ENCODE data around the gene ZNF888. TPM values are rescaled to one million over a fixed set of nuclear protein-coding genes. Genes with fewer than 3 reads are reported as not detected.

The ZNF888 gene
- total and polyA plus RNA-seq, 2 donors (not counting 1 experiment from before 2014, with no cell fraction given): 2.7 to 15.6 TPM

GRCh38 chr19:52957591-52957990 is 34.4 kb upstream of the ZNF888 start:
- WGBS (ENCODE audit: insufficient coverage): 97% methylated on average over 5 of the region's 8 CpGs
- intact Hi-C loops (cut with micrococcal nuclease): no loop called here
- peaks cover 31 to 74% of the 10 kb centered on the region in 2 experiments for H3K36me3 ChIP-seq (replicated peaks in 1 of 2; ENCODE audit: control extremely low read depth in 1 of 2, control insufficient read depth in 1 of 2, extremely low read depth in 1 of 2, insufficient read depth in 2 of 2, low read length in 1 of 2)
- TF ChIP-seq EZH2 (IDR thresholded peaks at IDR 0.05; ENCODE audit: borderline replicate concordance, insufficient read depth, low read depth, low read length, poor library complexity, severe bottlenecking) (no peak), CTCF (IDR thresholded peaks at IDR 0.05) (no peak)
- Mint-ChIP-seq H3K27ac (no peak overlapping the region), H3K27me3 (no peaks in the 10 kb centered on the region), H3K9me3 (ENCODE audit: insufficient read depth) (peaks cover 22% of the 10 kb centered on the region), H3K4me1 (peaks cover 20% of the 10 kb centered on the region), H3K4me3 (no peak overlapping the region)
- H3K4me2 ChIP-seq (replicated peaks; ENCODE audit: low read depth, low read length, poor library complexity, severe bottlenecking): no peak overlapping the region
- H3K27ac ChIP-seq (ENCODE audit: low read length in 2 of 2): no peak overlapping the region
- H3K27me3 ChIP-seq (replicated peaks in 1 of 4; ENCODE audit: control extremely low read depth in 1 of 4, control insufficient read depth in 3 of 4, insufficient read depth in 4 of 4, low read length in 3 of 4): no peaks in the 10 kb centered on the region
- no peak for ATAC-seq (ENCODE audit: low read depth)
- CTCF ChIA-PET: interaction anchor here (1.0 to 1.2 kb wide), 2 partner anchors 11 to 16 kb away, joined by 3 read pairs; no protein-coding TSS in a partner anchor
- H3K4me1 ChIP-seq (ENCODE audit: control insufficient read depth in 2 of 2, insufficient read depth in 2 of 2, low read length in 2 of 2): peaks cover 9 to 12% of the 10 kb centered on the region in 2 donors
- DNase-seq: no peak
- H3K9ac ChIP-seq (ENCODE audit: low read length): no peak overlapping the region
- POLR2A ChIA-PET: no interaction called here
- H3K79me2 ChIP-seq (ENCODE audit: control insufficient read depth, insufficient read depth, low read length): peaks cover 50% of the 10 kb centered on the region
- H3K4me3 ChIP-seq (ENCODE audit: control extremely low read depth in 1 of 5, extremely low read depth in 1 of 5, insufficient read depth in 1 of 5, low read depth in 2 of 5, low read length in 4 of 5): no peak overlapping the region
- H2AFZ ChIP-seq (ENCODE audit: insufficient read depth, low read depth, low read length, poor library complexity, severe bottlenecking): no peak overlapping the region
- peaks cover 12 to 81% (median 71%) of the 10 kb centered on the region in 3 donors for H3K9me3 ChIP-seq (ENCODE audit: control extremely low read depth in 1 of 3, control insufficient read depth in 2 of 3, insufficient read depth in 1 of 3, low read length in 2 of 3)
- H4K20me1 ChIP-seq (ENCODE audit: control insufficient read depth, insufficient read depth, low read length, poor library complexity, severe bottlenecking): peaks cover 10% of the 10 kb centered on the region

GRCh38 chr19:52956917-52957316 is 33.7 kb upstream of the ZNF888 start:
- DNase-seq (no peak), ATAC-seq (ENCODE audit: low read depth) (no peak)
- H2AFZ ChIP-seq (ENCODE audit: insufficient read depth, low read depth, low read length, poor library complexity, severe bottlenecking): no peak overlapping the region
- peaks cover 27% of the 10 kb centered on the region for H3K9me3 Mint-ChIP-seq (ENCODE audit: insufficient read depth)
- H3K9me3 ChIP-seq (ENCODE audit: control extremely low read depth in 1 of 3, control insufficient read depth in 2 of 3, insufficient read depth in 1 of 3, low read length in 2 of 3): peaks cover 14 to 84% (median 78%) of the 10 kb centered on the region in 3 donors
- H3K27me3 Mint-ChIP-seq: no peaks in the 10 kb centered on the region
- no peak overlapping the region for H3K4me3 ChIP-seq (ENCODE audit: control extremely low read depth in 1 of 5, extremely low read depth in 1 of 5, insufficient read depth in 1 of 5, low read depth in 2 of 5, low read length in 4 of 5)
- H3K79me2 ChIP-seq (ENCODE audit: control insufficient read depth, insufficient read depth, low read length): peaks cover 44% of the 10 kb centered on the region
- POLR2A ChIA-PET: no interaction called here
- H4K20me1 ChIP-seq (ENCODE audit: control insufficient read depth, insufficient read depth, low read length, poor library complexity, severe bottlenecking): peaks cover 10% of the 10 kb centered on the region
- CTCF ChIA-PET: interaction anchor here (1.2 kb wide), 1 partner anchor 10 kb away, joined by 3 read pairs; no protein-coding TSS in a partner anchor
- TF ChIP-seq EZH2 (IDR thresholded peaks at IDR 0.05; ENCODE audit: borderline replicate concordance, insufficient read depth, low read depth, low read length, poor library complexity, severe bottlenecking): no peak
- TF ChIP-seq CTCF (IDR thresholded peaks at IDR 0.05): no peak
- H3K4me3 Mint-ChIP-seq: no peak overlapping the region
- WGBS (ENCODE audit: insufficient coverage): 97% methylated on average over 10 of the region's 10 CpGs
- no peak overlapping the region for H3K27ac Mint-ChIP-seq
- peaks cover 36 to 81% of the 10 kb centered on the region in 2 experiments for H3K36me3 ChIP-seq (replicated peaks in 1 of 2; ENCODE audit: control extremely low read depth in 1 of 2, control insufficient read depth in 1 of 2, extremely low read depth in 1 of 2, insufficient read depth in 2 of 2, low read length in 1 of 2)
- H3K4me1 Mint-ChIP-seq: peaks cover 15% of the 10 kb centered on the region
- intact Hi-C loops (cut with micrococcal nuclease): no loop called here
- no peaks in the 10 kb centered on the region for H3K27me3 ChIP-seq (replicated peaks in 1 of 4; ENCODE audit: control extremely low read depth in 1 of 4, control insufficient read depth in 3 of 4, insufficient read depth in 4 of 4, low read length in 3 of 4)
- peaks cover 7% of the 10 kb centered on the region in 2 donors for H3K4me1 ChIP-seq (ENCODE audit: control insufficient read depth in 2 of 2, insufficient read depth in 2 of 2, low read length in 2 of 2)
- H3K27ac ChIP-seq (ENCODE audit: low read length in 2 of 2): no peak overlapping the region
- H3K9ac ChIP-seq (ENCODE audit: low read length): no peak overlapping the region
- H3K4me2 ChIP-seq (replicated peaks; ENCODE audit: low read depth, low read length, poor library complexity, severe bottlenecking): no peak overlapping the region

Measured in B cell (primary cell).